Measurements from ENCODE around the gene LHFPL6. TPM values are rescaled to one million over a fixed set of nuclear protein-coding genes. Genes with fewer than 3 reads are reported as not detected.
A peak's percentile ranks its signal among the peaks of the same experiment; 100 is the strongest.

The LHFPL6 gene
- total RNA-seq (ENCODE audit: low replicate concordance): 45.2 and 109 TPM in 2 replicates

DNA sequence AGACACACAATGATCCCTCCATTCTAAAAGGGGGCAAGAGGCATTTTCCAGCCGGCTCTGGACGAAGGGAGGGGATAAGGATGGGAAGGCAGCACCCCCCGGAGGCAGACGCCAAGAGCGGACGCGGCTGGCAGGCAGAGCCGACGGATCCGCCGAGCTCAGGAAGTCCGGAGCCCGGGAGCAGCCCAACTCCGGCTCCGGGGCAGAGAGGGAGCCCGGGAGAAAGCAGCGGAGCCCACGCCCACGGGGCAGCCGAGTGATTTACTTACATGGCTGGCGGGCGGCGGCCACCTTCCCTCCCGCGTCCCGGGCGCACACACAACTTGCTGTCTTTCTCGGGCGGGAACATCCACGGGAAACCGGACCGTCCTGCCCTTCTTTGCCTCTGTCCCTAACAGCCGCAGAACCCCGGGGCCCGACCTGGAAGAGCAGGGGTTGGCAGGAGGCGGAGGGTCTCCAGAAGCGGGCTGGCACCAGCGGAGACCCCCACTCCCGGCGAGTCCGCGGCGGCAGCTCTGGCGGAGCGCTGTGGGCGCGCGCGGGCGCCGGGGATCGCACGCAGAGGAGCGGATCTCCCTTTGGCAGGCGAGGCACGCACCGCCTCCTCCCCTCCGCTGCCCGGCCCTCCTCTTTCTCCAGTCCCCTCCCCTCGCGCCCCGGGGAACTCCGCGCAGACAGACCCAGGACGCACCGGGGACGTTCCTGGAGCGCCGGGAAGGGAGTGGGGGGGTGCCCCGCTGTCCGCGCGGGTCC is at the start of gene LHFPL6:
Gene LHFPL6 (minus strand): TSS at position 580 of the 753 bp plus-strand sequence.
- peak; percentile 71 for DNase-seq (ENCODE audit: low read depth)
- TF ChIP-seq, protein P1, sequence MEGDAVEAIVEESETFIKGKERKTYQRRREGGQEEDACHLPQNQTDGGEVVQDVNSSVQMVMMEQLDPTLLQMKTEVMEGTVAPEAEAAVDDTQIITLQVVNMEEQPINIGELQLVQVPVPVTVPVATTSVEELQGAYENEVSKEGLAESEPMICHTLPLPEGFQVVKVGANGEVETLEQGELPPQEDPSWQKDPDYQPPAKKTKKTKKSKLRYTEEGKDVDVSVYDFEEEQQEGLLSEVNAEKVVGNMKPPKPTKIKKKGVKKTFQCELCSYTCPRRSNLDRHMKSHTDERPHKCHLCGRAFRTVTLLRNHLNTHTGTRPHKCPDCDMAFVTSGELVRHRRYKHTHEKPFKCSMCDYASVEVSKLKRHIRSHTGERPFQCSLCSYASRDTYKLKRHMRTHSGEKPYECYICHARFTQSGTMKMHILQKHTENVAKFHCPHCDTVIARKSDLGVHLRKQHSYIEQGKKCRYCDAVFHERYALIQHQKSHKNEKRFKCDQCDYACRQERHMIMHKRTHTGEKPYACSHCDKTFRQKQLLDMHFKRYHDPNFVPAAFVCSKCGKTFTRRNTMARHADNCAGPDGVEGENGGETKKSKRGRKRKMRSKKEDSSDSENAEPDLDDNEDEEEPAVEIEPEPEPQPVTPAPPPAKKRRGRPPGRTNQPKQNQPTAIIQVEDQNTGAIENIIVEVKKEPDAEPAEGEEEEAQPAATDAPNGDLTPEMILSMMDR (IDR thresholded peaks at IDR 0.05; ENCODE audit: insufficient read depth, low read length): peak; percentile 35
- H3K4me3 ChIP-seq (ENCODE audit: low read depth, low read length): peak within 1 kb of the TSS; percentile 90

DNA sequence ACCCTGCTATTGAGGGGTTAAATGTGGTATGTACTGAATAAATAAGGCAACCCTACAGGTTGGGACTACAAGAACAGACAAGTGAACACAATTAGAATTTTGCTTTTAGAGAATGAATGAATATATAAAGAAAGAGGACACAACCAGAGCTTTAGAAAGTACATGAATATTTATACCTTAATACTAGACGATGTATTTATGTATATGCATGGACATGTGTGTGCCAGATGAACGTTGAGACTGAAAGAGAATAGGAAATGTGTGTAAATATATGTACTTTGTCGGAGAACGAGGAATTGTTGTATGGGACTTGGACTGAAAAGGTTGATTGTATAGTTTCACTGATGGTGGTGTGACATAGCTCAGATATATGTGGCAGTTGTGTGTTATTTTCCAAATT is 43.1 kb upstream of the LHFPL6 start:
- TF ChIP-seq, protein P1 (IDR thresholded peaks at IDR 0.05; ENCODE audit: insufficient read depth, low read length): no peak
- H3K4me3 ChIP-seq (ENCODE audit: low read depth, low read length): no peak overlapping the region
- DNase-seq (ENCODE audit: low read depth): no peak

DNA sequence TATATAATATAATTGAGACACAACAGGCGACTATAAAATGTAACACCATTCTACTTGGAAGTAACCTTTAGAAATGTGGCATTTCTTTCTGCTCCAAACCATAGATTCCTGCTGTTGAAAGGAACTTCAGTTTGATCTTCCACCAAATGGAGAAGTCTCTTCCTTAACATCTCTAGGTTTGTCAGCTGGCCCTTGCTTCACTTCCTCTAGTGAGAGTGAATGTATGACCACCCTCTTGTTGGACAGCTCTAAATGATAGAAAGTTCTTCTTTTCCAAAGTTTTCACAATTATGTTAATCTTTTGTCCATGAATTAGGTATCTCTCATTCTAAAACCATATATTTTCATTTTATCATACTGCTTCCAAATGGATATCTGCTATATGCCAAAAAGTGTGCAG is 38.7 kb upstream of the LHFPL6 start:
- TF ChIP-seq, protein P1 (IDR thresholded peaks at IDR 0.05; ENCODE audit: insufficient read depth, low read length): no peak
- DNase-seq (ENCODE audit: low read depth): no peak
- H3K4me3 ChIP-seq (ENCODE audit: low read depth, low read length): no peak overlapping the region

DNA sequence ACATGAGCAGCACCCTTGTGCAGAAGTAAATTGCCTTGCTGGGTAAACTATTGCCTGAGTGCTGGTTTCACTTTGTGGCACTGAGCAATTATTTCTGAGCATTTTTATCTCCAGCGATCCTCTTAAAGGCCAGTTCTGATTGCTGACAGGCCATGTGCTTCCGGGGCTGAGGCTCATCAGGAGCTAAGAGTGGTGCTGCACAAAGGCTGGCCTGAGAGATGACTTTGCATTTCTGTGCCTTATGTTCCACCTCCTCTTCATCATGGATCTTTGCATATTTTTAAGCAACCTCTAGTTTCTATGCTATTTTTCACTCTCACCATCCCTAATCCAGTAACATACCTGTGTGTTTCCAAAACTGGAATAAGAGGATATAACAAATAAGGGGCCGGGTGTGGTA is 34.9 kb upstream of the LHFPL6 start:
- H3K4me3 ChIP-seq (ENCODE audit: low read depth, low read length): no peak overlapping the region
- TF ChIP-seq, protein P1 (IDR thresholded peaks at IDR 0.05; ENCODE audit: insufficient read depth, low read length): no peak
- no peak for DNase-seq (ENCODE audit: low read depth)

DNA sequence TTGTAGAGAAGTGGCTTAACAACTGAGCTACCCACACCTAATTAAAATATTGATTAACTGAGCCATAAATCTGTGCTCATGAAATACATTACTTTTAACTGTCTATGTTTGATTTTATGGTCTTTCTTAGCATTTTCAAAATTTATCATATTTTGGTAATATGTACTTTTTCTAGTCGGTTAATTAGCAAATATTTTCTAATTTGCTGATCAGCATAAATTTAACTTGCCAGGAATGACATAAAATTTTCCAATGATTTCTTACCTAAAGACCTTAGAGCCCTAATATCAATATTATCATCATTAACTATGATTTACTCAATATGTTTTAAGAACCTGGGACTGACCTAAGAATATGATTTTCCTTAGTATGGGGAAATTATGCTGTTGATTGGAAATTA is 32.6 kb upstream of the LHFPL6 start:
- TF ChIP-seq, protein P1 (IDR thresholded peaks at IDR 0.05; ENCODE audit: insufficient read depth, low read length): no peak
- no peak for DNase-seq (ENCODE audit: low read depth)
- no peak overlapping the region for H3K4me3 ChIP-seq (ENCODE audit: low read depth, low read length)

DNA sequence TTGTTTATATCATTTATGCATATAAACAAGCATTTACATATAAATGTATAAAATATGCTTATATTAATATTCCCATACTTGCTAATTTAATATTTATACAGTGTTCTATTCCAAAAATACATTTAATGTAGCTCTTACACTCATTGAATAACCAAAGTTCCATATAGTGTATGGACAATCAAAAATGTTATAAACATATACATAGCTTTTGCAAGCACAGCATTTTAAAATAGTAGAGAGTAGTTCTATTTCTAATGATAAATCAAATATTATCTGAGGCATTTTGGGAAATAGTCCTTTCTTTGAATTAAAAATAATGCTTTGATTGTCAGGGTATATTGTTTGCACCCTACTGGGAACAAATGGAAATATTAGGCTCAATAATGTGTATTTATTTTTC is 30.0 kb upstream of the LHFPL6 start:
- no peak for DNase-seq (ENCODE audit: low read depth)
- TF ChIP-seq, protein P1 (IDR thresholded peaks at IDR 0.05; ENCODE audit: insufficient read depth, low read length): no peak
- H3K4me3 ChIP-seq (ENCODE audit: low read depth, low read length): no peak overlapping the region
